ENCODE results near the gene CCDC97.

CCDC97 gene

GRCh38 chr19:41371541-41371940, 61.6 kb downstream of the CCDC97 start:
- no peaks in the 10 kb centered on the region for H3K27me3 ChIP-seq (replicated peaks; ENCODE audit: insufficient read depth, low read length)
- no peaks in the 10 kb centered on the region for H3K79me2 ChIP-seq (ENCODE audit: low read length)
- no peaks in the 10 kb centered on the region for H3K9me2 ChIP-seq (replicated peaks; ENCODE audit: insufficient read depth, low read length)
- H2AFZ ChIP-seq (ENCODE audit: low read length) = no peak overlapping the region
- no peak overlapping the region for H3K4me2 ChIP-seq (ENCODE audit: low read depth, low read length)
- no peak overlapping the region for H3K4me3 ChIP-seq (ENCODE audit: low read length)
- H4K20me1 ChIP-seq (ENCODE audit: insufficient read depth, low read length) = no peaks in the 10 kb centered on the region
- DNase-seq = no peak
- TF ChIP-seq EZH2phosphoT487 (IDR thresholded peaks at IDR 0.05; ENCODE audit: low read length) = no peak
- no peak for TF ChIP-seq EZH2 (optimal IDR thresholded peaks at IDR 0.05; ENCODE audit: low read depth, low read length)
- TF ChIP-seq CTCF (IDR thresholded peaks at IDR 0.05; ENCODE audit: low read length) = no peak
- no peaks in the 10 kb centered on the region for H3F3A ChIP-seq (ENCODE audit: insufficient read depth, low read length)
- no peaks in the 10 kb centered on the region for H3K9me3 ChIP-seq (replicated peaks; ENCODE audit: insufficient read depth, low read length)
- no peak overlapping the region for H3K27ac ChIP-seq (ENCODE audit: low read length)
- H3K9ac ChIP-seq (ENCODE audit: low read length) = no peak overlapping the region
- H3K4me1 ChIP-seq (ENCODE audit: low read length) = no peaks in the 10 kb centered on the region
- no peaks in the 10 kb centered on the region for H3K36me3 ChIP-seq (replicated peaks; ENCODE audit: insufficient read depth, low read length)

- no peak overlapping the region for H3K27ac ChIP-seq (ENCODE audit: low read length)
- H3K9me2 ChIP-seq (replicated peaks; ENCODE audit: insufficient read depth, low read length) = no peaks in the 10 kb centered on the region
- no peaks in the 10 kb centered on the region for H3K27me3 ChIP-seq (replicated peaks; ENCODE audit: insufficient read depth, low read length)
- H2AFZ ChIP-seq (ENCODE audit: low read length) = no peak overlapping the region
- H3K4me1 ChIP-seq (ENCODE audit: low read length) = no peaks in the 10 kb centered on the region
- no peak overlapping the region for H3K9ac ChIP-seq (ENCODE audit: low read length)
- no peaks in the 10 kb centered on the region for H3F3A ChIP-seq (ENCODE audit: insufficient read depth, low read length)
- no peaks in the 10 kb centered on the region for H3K79me2 ChIP-seq (ENCODE audit: low read length)
- no peak overlapping the region for H3K4me3 ChIP-seq (ENCODE audit: low read length)
- no peak overlapping the region for H3K4me2 ChIP-seq (ENCODE audit: low read depth, low read length)
- no peaks in the 10 kb centered on the region for H4K20me1 ChIP-seq (ENCODE audit: insufficient read depth, low read length)
- TF ChIP-seq EZH2 (optimal IDR thresholded peaks at IDR 0.05; ENCODE audit: low read depth, low read length) = no peak
- TF ChIP-seq CTCF (IDR thresholded peaks at IDR 0.05; ENCODE audit: low read length) = no peak
- no peak for TF ChIP-seq EZH2phosphoT487 (IDR thresholded peaks at IDR 0.05; ENCODE audit: low read length)
- H3K9me3 ChIP-seq (replicated peaks; ENCODE audit: insufficient read depth, low read length) = no peaks in the 10 kb centered on the region
- no peaks in the 10 kb centered on the region for H3K36me3 ChIP-seq (replicated peaks; ENCODE audit: insufficient read depth, low read length)
- no peak for DNase-seq
Measured at GRCh38 chr19:41372501-41372900, 62.5 kb downstream of the CCDC97 start.

GRCh38 chr19:41373993-41374392, 64.0 kb downstream of the CCDC97 start:
- no peak overlapping the region for H3K27ac ChIP-seq (ENCODE audit: low read length)
- H3K9ac ChIP-seq (ENCODE audit: low read length) = no peak overlapping the region
- TF ChIP-seq EZH2phosphoT487 (IDR thresholded peaks at IDR 0.05; ENCODE audit: low read length) (no peak), EZH2 (optimal IDR thresholded peaks at IDR 0.05; ENCODE audit: low read depth, low read length) (no peak), CTCF (IDR thresholded peaks at IDR 0.05; ENCODE audit: low read length) (no peak)
- H2AFZ ChIP-seq (ENCODE audit: low read length) = no peak overlapping the region
- no peaks in the 10 kb centered on the region for H3K79me2 ChIP-seq (ENCODE audit: low read length)
- H3K9me2 ChIP-seq (replicated peaks; ENCODE audit: insufficient read depth, low read length) = no peaks in the 10 kb centered on the region
- no peak overlapping the region for H3K4me2 ChIP-seq (ENCODE audit: low read depth, low read length)
- no peaks in the 10 kb centered on the region for H4K20me1 ChIP-seq (ENCODE audit: insufficient read depth, low read length)
- DNase-seq = no peak
- no peak overlapping the region for H3K4me3 ChIP-seq (ENCODE audit: low read length)
- no peaks in the 10 kb centered on the region for H3K36me3 ChIP-seq (replicated peaks; ENCODE audit: insufficient read depth, low read length)
- H3K9me3 ChIP-seq (replicated peaks; ENCODE audit: insufficient read depth, low read length) = no peaks in the 10 kb centered on the region
- H3F3A ChIP-seq (ENCODE audit: insufficient read depth, low read length) = no peaks in the 10 kb centered on the region
- no peaks in the 10 kb centered on the region for H3K4me1 ChIP-seq (ENCODE audit: low read length)
- H3K27me3 ChIP-seq (replicated peaks; ENCODE audit: insufficient read depth, low read length) = no peaks in the 10 kb centered on the region
